ENCODE measurements around the gene KBTBD4.
"Not testable (repeated sequence)": the region's sequence is repeated elsewhere in the genome, so short reads cannot be mapped to it uniquely, and the experiment has no call there.

The KBTBD4 gene

DNA sequence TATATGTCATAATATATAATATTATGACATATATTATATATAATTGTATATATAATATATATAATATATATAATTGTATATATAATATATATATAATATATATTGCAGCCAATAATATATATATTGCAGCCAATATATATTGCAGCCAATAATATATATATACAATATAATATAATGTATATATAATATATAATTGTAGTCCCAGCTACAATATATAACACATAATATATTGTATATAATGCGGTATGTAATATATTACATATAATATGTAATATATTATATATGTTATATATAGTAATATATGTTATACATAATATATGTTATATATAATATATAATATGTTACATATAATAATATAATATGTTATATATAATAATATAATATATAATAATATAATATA lies 20.1 kb downstream of the KBTBD4 start:
- no peak for DNase-seq

DNA sequence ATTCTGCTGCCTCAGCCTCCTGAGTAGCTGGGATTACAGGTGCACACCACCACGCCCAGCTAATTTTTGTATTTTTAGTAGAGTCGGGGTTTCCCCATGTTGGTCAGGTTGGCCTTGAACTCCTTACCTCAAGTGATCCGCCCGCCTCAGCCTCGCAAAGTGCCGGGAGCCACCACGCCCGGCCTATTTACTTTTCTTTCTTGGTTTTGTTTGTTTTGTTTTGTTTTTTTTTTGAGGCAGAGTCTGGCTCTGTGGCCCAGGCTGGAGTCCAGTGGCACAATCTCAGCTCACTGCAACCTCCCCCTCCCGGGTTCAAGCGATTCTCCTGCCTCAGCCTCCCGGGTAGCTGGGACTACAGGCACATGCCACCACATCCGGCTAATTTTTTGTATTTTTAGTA lies 21.8 kb downstream of the KBTBD4 start:
- DNase-seq, result not testable (repeated sequence)

DNA sequence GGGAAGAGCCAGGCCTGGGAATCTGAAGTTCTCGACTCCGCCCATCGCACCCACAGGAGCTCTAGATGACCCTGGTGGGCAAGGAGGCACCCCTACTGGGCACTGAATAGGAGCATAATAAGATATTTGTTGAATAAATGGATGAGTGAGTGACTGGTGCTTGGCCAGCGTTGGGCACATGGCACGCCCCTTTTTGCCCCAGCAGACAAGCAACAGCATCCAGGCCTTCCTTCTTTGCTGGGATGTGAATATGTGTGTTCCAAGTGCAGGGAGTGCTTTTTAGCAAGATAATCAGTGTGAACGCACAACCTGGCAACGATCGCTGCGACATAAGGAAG lies 25.4 kb downstream of the KBTBD4 start:
- peak; percentile 93 for DNase-seq

DNA sequence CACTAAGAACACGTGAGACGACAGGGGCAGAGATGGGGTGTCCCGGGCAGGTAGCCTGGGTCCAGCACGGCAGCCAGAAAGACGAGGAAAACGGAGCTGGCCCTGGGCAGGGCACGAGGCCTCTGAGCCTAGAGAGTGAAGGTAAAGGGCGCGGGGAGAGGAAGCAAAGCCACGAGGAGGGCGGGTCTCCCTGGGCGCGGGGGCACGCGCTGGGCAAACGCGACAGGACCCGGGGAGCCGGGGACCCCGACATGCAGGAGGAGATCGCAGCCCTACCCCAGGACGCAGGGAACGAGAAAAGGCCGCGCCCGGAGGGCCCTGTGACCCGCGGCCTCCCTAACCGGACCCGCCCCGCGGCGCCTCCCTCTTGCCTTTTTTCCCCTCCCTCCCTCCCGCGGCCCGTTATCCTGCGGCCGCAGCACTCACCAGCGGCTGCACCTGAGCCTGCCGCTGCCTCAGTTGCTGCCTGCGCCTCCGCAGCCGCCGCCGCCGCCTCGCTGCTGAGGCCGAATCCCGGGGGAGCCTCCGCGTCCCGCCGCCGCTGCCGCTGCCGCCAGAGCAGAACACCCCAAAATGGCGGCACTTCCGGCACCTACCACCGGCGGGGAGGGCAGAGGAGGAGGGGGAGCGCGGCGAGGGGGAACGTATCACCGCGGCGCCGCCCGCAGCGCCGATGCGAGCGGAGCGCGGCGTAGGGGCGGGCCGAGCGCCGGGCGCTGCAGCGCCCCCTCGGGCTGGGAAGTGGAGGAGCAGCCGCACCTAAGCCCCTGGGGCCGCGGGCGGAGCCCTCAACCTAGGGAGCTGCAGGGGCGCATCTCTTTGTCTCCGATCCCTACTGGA lies 26.0 kb downstream of the KBTBD4 start, which contains the start of gene CELF1:
TSS of gene CELF1 (minus strand) at position 567 of the 840 bp plus-strand sequence. CDS start 53,609 bp downstream, outside the sequence.
- DNase-seq, result peak; percentile 93

DNA sequence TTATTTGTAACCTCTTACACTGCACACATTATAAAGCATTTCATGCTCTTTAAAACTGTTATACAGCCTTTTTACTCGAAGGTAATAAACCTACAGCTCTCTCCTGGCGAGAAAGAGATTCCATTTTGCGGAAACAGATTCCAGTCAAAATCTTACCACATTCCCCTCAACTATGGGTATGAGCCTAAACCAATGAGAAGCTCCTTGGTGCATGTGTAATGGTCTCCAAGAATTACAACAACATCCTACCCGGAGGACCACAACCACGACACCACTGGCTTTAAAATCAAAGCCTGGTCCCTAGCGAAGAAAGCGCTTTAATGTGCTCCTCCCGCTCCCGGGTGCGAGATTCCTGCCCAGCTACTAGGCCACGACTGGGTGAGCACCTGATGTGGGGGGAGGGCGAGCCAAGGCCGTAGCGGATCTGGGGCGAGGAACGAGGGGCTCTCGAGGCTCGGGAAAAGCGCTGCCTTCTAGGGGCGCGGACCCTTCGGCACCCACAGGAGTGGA lies 26.7 kb downstream of the KBTBD4 start:
- DNase-seq, result no peak

DNA sequence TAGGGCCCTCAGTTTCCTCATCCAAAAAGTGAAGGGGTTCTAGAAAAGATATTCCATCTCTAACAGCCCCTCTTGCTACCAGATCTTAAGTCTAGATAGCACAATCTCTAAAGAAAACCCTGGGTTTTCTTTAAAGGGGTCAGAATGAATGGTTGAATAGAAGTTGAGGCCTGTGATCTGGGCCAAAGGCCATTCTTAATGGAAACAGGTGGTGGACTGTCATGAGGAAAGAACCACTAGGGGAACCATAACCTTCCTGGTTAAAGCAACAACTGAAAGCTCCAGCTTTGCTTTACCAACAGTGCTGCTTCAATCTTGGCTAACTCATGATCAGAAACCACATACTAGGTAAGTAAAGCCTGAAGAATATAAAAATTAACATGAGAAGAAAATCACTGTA lies 27.7 kb downstream of the KBTBD4 start:
- DNase-seq, result no peak

DNA sequence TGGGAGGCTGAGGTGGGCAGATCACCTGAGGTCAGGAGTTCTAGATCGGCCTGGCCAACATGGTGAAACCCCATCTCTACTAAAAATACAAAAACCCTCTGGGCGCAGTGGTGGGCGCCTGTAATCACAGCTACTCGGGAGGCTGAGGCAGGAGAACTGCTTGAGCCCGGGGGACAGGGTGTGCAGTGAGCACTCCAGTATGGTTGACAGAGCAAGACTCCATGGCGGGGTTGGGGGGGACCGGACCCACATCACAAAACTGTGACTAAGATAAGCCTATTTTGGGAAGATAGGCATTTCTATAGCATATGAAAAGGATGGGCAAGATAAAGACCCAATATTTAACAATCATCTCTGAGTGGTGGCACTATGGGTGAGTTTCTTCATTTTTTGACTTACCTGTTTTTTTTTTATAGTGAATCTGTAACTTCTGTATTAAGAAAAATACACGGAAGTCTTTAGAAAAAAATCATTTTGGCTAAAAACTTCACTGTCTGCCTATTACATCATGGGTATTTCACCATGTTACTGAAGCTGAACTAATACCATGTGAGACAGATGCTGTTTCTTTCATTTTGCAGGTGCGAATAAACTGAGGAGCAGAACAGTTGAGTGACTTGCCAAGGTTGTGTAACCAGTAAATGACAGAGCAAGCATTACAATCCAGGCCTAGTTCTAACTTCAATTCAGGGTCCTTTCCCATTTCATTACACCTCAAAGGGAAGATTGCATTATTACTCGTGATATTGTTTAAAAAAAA lies 28.3 kb downstream of the KBTBD4 start:
- DNase-seq, result no peak

DNA sequence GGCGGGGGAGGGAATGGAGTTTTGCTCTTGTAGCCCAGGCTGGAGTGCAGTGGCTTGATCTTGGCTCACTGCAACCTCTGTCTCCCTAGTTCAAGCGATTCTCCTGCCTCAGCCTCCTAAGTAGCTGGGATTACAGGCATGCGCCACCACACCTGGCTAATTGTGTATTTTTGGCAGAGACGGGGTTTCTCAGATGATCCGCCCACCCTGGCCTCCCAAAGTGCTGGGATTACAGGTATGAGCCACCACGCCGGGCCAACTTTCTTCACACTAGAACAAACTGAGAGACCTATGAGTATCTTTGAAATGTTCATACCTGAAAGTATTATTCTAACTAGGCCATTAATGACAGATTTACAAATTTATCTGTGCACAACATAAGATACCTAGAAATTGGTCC lies 32.5 kb downstream of the KBTBD4 start:
- not testable (repeated sequence) for DNase-seq

DNA sequence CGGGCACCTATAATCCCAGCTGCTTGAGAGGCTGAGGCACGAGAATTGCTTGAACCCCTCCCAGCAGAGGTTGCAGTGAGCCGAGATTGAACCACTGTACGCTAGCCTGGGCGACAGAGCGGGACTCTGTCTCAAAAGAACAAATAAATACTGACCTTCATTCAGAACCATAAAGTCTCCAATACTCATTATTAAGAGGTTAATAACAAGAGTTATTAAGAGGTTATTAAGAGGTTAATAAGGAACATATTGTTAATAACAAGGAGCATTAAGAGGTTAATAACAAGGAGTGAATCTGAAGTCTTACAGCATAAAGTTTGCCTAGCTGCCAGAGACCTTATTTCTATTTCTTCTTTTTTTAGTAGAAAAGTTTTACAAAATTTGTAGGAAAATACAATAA lies 33.5 kb downstream of the KBTBD4 start:
- DNase-seq, result no peak

DNA sequence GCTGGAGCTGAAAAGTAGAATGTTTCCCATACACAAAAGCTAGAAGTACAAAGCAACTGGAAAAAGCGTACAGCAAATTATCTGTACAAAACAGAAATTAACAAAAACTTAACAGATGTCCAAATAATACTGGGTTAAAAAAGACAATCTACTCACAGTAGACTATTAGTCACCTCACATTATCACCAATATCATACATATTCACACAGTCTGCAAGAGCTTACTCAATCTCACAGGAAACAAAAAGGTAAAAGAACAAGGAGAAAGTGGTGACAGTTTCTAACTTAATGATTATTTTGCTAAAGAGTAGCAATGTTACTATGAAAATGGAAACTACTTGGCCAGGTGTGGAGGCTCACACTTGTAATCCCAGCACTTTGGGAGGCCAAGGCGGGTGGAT lies 37.7 kb downstream of the KBTBD4 start:
- no peak for DNase-seq

DNA sequence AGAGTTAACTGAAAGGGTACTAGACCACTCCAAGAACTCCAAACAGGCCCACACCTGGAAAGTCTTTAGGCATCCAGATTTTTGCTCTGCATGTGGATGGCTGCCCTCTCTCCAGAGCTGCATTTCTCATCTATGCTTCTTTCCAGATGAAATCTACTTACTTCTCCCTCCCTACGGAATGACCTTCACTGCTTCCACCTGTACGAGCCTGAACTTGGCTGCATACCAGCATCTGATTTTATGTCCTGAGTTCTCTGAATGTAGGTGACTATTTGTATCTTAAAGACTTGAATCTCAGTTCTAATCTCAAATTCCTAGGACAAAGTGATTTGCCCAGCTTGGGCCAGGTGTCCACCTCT lies 39.1 kb downstream of the KBTBD4 start:
- DNase-seq, result no peak

DNA sequence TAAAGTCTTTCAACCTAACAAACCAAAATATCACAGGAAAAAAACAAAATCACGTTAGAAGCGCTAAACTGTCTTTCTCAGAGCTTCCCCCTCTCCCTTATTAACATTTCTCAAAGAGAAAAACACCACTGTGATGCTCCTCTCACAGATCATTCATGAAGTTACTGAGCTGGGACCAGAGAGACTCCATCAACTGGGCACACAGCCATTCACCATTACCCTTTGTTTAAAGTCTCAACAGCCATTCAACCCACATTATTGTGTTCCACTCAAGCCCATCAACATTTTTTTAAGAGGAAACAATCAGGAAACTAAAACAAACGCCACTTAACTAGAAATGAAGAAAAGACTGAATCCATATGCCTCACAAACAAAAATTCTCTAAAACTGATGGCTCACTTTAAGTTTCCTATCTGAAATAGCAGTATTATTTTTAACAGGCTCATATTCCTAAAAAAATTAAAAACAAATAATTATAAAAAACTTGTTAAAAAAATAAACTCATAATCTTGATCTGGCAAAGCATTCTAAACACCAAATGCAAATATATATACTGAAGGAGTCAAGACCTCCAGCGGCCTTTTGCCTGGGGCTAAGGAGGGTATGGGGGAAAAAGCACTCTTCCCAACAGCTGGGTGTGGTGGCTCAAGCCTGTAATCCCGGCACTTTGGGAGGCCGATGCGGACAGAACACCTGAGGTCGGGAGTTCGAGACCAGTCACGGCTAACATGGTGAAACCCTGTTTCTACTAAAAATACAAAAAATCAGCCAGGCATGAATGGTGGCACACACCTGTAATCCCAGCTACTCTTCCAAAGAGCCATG lies 39.8 kb downstream of the KBTBD4 start:
- DNase-seq, result no peak

DNA sequence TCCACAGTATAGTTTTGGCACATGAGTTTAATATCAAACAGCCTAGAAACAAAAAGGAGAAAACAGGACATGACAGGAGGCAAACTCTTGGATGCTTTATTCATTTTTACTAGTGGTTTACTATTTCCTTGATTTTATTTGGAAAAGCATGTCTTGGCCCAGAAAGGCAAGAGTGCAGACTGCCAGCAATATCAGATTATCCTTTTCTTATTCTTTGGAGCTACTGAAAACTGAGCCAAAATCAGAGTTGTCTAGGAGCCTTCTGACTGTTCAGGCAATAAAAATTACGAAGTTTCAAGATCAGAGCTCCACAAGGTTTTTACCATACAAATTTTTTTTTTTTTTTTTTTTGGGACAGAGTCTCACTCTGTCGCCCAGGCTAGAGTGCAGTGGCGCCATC lies 41.9 kb downstream of the KBTBD4 start:
- DNase-seq, result no peak

DNA sequence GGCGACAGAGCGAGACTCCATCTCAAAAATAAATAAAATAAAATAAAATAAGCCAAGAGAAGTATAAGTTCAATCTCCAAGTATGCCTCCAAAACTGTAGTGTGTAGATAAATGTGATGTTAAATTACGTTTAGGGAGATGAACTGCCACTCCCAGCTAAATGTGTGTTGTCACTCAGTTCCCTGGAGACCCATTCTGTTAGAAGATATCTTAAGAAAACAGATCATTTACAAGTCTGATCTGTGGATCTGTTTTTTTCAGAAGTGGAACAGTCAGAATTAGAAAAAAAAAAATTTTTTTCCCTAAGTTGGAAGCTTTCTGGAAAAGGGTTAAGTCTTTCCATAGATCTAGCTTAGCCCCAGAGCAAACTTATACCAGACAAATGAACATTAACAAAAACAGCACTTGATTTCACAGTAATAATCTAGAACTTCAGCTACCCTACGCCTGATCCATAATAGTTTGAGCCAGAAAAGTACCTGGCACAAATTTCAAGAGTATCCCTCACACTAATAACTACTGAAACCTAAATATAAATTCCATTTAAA lies 44.0 kb downstream of the KBTBD4 start:
- no peak for DNase-seq

DNA sequence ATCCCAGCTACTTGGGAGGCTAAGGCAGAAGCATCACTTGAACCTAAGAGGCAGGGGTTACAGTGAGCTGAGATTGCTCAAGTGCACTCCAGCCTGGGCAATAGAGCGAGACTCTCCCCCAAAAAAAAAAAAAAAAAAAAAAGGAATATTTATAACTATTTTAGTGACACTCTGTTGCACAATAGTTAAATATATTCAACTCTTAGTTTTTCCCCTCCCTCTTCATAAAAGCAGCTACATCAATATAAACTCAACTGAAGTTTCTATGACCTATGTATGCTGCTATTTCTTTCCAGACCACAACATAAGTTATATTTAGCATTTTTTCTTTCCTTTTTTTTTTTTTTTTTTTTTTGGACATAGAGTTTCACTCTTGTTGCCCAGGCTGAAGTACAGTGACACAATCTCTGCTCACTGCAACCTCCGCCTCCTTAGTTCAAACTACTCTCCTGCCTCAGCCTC lies 45.0 kb downstream of the KBTBD4 start:
- no peak for DNase-seq

DNA sequence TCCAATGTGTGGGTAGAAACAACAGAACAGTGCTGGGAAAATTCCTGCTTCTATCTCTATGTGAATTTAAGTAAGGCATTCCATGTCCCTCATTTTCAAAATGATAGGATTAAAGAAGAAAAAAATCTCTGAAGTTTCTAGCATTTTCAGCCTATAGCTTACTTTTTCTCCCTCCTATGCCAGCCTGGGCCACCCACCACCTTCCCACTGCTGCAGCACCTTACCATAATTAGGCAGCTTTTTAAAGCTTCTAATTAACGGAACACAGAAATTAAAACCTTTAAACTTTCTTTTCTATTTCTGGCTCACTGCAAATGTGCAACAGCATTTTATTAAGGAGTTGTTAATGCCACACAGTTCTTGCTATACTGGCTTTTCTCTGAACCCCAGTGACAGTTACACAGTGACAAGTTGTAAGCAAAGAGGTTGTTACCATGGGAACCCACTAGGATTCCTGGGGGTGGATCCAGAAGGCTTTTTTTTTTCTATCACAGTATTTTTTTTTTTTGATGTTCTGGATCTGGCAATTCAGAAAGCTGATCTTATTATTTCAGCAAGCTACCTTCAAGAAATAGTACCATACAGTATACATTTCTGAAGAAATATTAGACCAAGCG lies 46.1 kb downstream of the KBTBD4 start:
- DNase-seq, result peak; percentile 25

DNA sequence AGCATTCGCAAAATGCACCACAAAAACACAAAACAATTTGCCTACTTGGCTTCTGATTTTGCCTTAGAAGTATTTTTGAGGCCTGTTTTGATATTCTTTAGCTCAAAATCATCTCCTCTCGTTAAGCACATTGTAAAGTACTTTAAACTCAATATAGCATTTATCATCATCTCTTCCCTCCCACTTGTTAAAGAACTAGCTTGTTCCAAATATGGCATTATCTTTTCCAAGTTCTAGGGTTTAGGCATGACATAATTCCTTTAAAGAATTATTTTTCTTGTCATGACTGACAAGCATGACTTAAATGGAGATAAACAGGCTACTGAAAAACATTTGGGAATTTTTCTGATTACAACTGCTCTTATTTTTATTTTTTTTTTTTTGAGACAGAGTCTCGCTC lies 47.1 kb downstream of the KBTBD4 start:
- no peak for DNase-seq

DNA sequence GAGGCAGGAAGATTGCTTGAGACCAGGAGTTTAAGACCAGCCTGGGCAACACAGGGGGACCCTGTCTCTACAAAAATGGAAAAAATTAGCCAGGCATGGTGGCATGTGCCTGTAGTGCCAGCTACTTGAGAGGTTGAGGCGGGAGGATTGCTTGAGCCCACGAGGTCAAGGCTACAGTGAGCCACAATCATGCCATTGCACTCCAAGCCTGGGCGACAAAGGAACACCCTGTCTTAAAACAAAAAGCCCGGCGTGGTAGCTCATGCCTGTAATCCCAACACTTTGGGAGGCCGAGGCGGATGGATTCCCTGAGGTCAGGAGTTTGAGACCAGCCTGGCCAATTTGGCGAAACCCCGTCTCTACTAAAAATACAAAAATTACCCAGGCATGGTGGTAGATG lies 48.0 kb downstream of the KBTBD4 start:
- not testable (repeated sequence) for DNase-seq

DNA sequence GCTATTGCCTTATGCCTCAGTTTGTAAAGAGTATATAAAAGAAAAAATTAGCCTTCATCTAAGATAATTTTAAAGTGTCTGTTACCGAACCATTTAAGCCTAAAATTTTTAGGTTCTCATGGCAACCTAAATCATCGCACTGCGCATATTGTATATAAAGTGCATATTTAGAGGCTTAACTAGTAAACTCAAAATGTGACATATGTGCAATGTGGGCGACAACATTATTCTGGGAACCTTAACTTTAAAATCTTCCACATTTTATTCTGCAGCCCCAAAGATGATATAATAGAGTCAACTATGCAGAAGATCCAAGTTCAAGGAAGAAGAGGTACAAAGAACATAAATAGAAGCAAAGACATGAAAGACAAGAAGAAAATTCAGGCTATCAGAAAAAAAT lies 48.8 kb downstream of the KBTBD4 start:
- DNase-seq, result no peak

DNA sequence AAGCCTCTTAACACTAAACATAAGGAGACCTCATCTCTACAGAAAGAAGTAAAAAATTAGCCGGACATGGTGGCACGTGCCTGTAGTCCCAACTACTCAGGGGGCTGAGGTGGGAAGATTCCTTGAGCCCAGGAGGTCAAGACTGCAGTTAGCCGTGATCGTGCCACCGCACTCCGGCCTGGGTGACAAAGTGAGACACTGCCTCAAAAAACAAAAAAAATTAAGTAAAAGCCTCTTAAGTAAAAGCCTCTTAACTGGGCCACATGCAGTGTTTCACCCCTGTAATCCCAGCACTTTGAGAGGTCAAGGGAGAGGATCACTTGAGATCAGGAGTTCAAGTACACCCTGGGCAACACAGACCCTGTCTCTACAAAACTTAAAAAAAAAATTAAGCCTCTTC lies 51.6 kb downstream of the KBTBD4 start:
- DNase-seq, result no peak

DNA sequence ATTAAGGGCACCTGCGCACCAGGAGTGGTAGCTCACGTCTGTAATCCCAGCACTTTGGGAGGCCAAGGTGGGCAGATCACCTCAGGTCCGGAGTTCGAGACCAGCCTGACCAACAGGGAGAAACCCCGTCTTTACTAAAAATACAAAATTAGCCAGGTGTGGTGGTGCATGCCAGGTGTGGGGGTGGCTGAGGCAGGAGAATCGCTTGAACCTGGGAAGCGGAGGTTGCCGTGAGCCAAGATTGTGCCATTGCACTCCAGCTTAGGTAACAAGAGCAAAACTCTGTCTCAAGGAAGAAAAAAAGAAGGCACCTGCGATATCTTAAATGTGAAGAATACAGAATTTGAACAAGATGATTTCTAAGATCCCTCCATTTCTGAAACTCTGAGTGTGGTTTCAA lies 52.7 kb downstream of the KBTBD4 start:
- not testable (repeated sequence) for DNase-seq

DNA sequence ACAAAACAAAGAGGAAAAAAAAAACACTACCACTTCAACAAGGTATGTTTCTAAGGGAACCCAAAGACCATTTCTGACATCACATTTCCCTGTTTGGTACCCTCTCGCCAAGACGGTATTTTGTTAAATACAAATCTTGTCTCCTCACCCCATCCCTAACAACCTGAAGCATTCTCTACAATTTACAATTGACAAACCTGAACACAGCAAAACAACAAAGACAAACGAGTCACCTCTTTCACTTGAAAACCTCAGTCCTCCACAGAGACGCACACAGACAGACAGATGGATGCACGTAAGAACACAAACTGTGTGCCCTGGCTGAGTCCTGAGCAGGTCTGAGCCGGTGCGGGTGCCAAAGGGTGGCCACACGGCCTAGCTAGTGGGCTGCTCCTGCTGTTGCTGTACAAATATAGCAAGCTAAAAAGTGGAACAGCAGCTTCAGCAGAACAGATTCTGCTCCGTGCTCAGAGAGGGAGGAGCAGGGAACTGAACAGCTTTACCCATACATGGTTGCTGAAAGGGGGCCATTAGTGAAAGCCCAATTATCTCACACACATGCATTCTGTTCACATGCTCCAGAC lies 54.4 kb downstream of the KBTBD4 start:
- DNase-seq, result no peak

All from NCI-H2227 treated with DMSO at 0.1 percent for 48 hours (cell line).